ENCODE measurements around the gene SLC13A2.
A peak's percentile ranks its signal among the peaks of the same experiment; 100 is the strongest.

SLC13A2 gene

DNA sequence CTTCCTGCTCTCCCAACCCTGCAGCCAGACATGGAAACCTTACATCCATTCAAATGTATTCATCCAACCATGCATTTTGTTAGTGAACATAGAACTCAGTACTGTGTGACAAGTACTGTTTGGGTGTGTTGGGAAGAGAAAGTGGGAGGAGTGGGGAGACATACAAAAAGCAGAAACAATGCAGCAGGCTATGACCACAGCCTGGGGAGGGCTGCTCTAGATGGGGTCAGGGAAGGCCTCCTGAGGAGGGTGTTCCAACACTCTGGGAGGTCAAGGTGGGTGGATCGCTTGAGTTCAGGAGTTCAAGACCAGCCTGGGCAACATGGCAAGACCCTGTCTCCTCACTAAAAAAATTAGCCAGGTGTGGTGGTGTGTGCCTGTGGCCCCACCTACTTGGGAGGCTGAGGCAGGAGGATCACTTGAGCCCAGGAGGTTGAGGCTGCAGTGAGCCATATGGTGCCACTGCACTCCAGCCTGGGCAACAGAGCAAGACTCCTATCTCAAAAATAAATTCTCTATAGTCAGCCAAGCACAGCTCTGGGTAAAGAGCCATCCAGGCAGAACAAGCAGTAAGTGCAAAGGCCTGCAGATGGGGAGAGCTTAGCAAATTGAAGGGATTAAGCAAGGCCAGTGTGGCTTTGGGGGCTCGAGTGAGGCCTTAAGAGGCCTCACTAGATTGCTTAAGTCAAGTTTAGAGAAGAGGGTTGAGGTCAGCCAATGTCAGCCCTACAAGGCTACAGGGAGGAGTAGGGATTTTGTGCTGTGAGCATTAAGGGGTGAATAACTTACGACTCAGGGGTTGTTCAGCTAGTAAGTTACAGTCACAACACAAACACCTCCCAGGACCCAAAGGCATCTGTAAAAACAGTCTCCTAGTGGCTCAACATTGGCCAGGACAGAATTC, 5.5 kb downstream of the SLC13A2 start:
- TF ChIP-seq, protein P1, sequence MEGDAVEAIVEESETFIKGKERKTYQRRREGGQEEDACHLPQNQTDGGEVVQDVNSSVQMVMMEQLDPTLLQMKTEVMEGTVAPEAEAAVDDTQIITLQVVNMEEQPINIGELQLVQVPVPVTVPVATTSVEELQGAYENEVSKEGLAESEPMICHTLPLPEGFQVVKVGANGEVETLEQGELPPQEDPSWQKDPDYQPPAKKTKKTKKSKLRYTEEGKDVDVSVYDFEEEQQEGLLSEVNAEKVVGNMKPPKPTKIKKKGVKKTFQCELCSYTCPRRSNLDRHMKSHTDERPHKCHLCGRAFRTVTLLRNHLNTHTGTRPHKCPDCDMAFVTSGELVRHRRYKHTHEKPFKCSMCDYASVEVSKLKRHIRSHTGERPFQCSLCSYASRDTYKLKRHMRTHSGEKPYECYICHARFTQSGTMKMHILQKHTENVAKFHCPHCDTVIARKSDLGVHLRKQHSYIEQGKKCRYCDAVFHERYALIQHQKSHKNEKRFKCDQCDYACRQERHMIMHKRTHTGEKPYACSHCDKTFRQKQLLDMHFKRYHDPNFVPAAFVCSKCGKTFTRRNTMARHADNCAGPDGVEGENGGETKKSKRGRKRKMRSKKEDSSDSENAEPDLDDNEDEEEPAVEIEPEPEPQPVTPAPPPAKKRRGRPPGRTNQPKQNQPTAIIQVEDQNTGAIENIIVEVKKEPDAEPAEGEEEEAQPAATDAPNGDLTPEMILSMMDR (conservative IDR thresholded peaks at IDR 0.05; ENCODE audit: low read depth, low read length), result no peak
- H3K4me3 ChIP-seq (ENCODE audit: low read depth, low read length), result no peak overlapping the region
- no peak for DNase-seq (ENCODE audit: low read depth)

DNA sequence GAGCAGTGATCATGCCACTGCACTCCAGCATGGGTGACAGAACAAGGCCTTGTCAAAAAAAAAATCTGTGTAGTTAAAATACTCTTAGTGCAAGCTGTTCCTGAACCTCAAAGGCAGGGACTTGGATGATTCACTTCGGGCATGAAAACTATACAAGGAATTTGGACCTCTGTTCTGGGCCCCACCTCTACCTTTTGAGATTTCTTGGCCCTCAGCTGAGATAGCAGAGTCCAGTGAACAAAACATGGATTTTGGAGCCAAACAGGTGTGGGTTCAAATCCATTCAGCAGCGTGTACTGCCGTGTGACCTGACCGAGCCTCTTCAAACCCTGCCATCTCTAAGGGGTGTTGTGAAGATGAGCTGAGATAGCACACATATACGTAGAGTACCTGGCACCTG, 6.8 kb downstream of the SLC13A2 start:
- TF ChIP-seq, protein P1 (conservative IDR thresholded peaks at IDR 0.05; ENCODE audit: low read depth, low read length), result no peak
- no peak for DNase-seq (ENCODE audit: low read depth)
- H3K4me3 ChIP-seq (ENCODE audit: low read depth, low read length), result no peak overlapping the region

DNA sequence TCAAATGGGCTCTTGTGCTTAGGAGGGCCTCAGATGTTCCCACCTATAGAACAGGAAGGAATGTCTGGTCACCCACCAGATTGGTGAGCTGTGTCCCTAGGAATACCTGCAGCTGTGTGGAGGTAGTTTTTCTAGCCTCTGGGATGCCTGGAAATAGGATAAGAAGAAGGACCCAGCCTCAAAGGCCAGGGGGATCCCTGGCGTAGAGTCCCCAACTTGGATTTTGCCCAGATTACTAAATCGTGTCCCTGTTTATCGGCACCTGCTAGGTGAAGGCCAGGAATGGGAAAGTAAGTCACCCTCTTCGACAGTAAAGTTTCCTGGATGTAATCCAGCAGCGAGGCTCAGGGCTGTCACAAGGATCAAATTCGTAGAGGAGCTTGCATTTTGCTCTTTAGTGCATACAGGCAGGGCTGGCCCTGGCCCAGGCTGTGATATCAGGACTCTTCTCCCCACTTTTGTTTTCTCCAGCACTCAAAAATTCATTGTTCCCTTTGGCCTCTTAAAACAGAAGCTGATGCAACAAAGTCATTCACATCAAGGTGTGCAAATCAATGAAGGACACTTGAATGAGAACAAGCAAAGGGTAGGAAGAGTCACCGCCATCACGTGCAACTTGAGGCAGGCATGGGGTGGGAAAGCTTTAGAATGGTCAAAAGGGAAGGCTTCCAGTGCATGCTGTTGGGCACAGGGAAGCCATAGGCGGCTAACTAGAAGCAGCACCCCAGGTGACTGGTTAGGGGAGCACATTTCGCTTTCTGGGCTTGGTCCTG, 7.5 kb downstream of the SLC13A2 start:
- no peak overlapping the region for H3K4me3 ChIP-seq (ENCODE audit: low read depth, low read length)
- TF ChIP-seq, protein P1 (conservative IDR thresholded peaks at IDR 0.05; ENCODE audit: low read depth, low read length), result no peak
- no peak for DNase-seq (ENCODE audit: low read depth)

DNA sequence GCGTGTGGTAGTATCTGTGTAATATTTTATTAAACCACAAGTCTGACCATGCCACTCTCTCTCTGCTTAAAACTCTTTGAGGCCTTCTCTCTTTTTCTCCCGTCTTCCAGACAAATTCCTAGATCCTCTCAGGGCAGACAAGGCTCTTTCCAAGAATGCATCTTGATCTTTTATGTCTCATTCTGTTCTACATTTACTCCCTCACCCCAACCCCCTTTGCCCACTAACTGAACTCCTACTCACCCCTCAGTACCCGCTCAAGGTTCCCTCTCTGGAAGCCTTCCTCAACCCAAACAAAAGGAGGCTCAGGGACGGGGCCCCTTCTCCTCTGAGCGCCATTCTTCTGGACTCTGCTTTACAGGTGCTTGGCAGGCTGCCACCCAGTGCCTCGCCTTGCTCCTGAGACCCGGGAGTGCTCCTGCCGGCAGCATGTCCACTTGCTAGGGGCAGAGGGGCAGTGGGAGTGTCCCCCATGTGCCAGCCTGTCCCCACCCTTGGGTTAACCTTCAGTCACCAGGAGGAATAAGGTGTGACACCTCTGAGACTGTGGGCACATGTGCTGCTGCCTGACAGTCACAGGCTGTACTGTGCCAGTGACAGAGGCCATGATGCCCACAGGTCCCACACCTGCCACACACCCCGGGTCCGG, 9.2 kb downstream of the SLC13A2 start:
- TF ChIP-seq, protein P1 (conservative IDR thresholded peaks at IDR 0.05; ENCODE audit: low read depth, low read length), result no peak
- DNase-seq (ENCODE audit: low read depth), result no peak
- H3K4me3 ChIP-seq (ENCODE audit: low read depth, low read length), result no peak overlapping the region

DNA sequence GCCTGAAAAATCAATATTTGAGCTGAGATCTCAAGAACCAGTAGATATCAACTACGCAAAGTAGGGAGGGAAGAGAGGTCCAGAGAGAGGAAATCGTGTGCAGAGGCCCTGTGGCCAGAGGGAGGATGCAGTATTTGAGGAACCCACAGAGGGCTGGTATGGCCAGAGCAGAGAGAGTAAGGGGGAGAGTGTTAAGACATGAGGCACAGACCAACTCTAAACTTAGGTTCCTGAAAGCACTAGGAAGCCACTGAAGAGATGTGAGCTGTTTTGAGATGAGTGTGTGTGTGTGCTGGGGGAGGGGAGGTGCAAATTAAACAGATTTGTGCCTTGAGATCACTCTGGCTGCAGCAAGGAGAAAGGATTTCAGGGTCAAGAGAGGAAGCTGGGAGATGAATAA, 10.9 kb downstream of the SLC13A2 start:
- TF ChIP-seq, protein P1 (conservative IDR thresholded peaks at IDR 0.05; ENCODE audit: low read depth, low read length), result no peak
- DNase-seq (ENCODE audit: low read depth), result no peak

DNA sequence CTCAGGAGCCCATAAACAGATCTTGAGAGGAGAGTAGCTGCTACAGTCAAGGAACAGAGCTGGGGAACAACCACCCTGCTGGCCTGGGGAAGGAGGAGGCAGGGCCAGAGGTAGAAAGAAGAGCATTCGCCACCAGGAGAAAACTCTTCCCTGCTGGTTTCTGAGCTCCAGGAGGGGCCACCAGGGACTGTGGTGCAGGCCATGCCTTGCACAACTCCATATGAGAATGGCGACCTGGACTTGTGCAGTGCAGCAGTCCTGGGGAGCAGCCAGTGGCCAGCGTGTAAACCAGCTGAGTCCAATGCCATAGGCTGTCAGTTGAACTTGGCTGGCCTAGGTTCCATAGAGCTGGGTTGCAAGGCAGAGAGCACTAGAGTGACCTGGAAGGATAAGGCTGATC, 11.6 kb downstream of the SLC13A2 start:
- H3K4me3 ChIP-seq (ENCODE audit: low read depth, low read length), result no peak overlapping the region
- DNase-seq (ENCODE audit: low read depth), result peak; percentile 20
- TF ChIP-seq, protein P1 (conservative IDR thresholded peaks at IDR 0.05; ENCODE audit: low read depth, low read length), result no peak

More for the DNA sequence above, 10.9 kb downstream of the SLC13A2 start:
- no peak overlapping the region for H3K4me3 ChIP-seq (ENCODE audit: low read depth, low read length)
